ENCODE measurements around the gene LRP8.

- TF ChIP-seq, protein P1, sequence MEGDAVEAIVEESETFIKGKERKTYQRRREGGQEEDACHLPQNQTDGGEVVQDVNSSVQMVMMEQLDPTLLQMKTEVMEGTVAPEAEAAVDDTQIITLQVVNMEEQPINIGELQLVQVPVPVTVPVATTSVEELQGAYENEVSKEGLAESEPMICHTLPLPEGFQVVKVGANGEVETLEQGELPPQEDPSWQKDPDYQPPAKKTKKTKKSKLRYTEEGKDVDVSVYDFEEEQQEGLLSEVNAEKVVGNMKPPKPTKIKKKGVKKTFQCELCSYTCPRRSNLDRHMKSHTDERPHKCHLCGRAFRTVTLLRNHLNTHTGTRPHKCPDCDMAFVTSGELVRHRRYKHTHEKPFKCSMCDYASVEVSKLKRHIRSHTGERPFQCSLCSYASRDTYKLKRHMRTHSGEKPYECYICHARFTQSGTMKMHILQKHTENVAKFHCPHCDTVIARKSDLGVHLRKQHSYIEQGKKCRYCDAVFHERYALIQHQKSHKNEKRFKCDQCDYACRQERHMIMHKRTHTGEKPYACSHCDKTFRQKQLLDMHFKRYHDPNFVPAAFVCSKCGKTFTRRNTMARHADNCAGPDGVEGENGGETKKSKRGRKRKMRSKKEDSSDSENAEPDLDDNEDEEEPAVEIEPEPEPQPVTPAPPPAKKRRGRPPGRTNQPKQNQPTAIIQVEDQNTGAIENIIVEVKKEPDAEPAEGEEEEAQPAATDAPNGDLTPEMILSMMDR (conservative IDR thresholded peaks at IDR 0.05; ENCODE audit: low read depth in 2 of 2): no peak
- no peak for TF ChIP-seq EZH2 (IDR thresholded peaks at IDR 0.05; ENCODE audit: low read depth, unreplicated experiment)
- no peak for TF ChIP-seq POLR2AphosphoS5 (IDR thresholded peaks at IDR 0.05; ENCODE audit: low read depth)
- TF ChIP-seq JUNB (IDR thresholded peaks at IDR 0.05; ENCODE audit: unreplicated experiment): no peak
- no peak for TF ChIP-seq NANOG (IDR thresholded peaks at IDR 0.05; ENCODE audit: borderline replicate concordance)
- no peak for TF ChIP-seq REST (IDR thresholded peaks at IDR 0.05; ENCODE audit: unreplicated experiment)
These were observed 69.7 kb downstream of the LRP8 start for GRCh38 chr1:53258216-53258615.
